ENCODE data around the gene PAQR9.
"Not testable (repeated sequence)": the region's sequence is repeated elsewhere in the genome, so short reads cannot be mapped to it uniquely, and the experiment has no call there.

The PAQR9 gene

GRCh38 chr3:142963516-142964448, at the start of gene PAQR9:
Gene PAQR9, minus strand, starts transcription at chr3:142963674. Its CDS starts 338 bp downstream, at chr3:142963336.
- DNase-seq, result peak; percentile 22

- DNase-seq, result no peak
These were observed 48.2 kb upstream of the PAQR9 start for GRCh38 chr3:143011705-143012104.

- no peak for DNase-seq
These were observed 46.5 kb upstream of the PAQR9 start for GRCh38 chr3:143010024-143010423.

GRCh38 chr3:143004823-143005222, 41.3 kb upstream of the PAQR9 start:
- no peak for DNase-seq

- no peak for DNase-seq
These were observed 39.3 kb upstream of the PAQR9 start for GRCh38 chr3:143002727-143003126.

GRCh38 chr3:143002083-143002712, 38.7 kb upstream of the PAQR9 start:
- DNase-seq, result no peak

- DNase-seq, result peak; percentile 89
These were observed 38.1 kb upstream of the PAQR9 start, which contains the start of gene U2SURP for GRCh38 chr3:143001369-143002082. Gene U2SURP, plus strand, starts transcription at chr3:143001570. Its CDS starts 59 bp downstream, at chr3:143001629.

GRCh38 chr3:143001034-143001368, 37.5 kb upstream of the PAQR9 start:
- DNase-seq, result no peak

GRCh38 chr3:143000528-143000927, 37.1 kb upstream of the PAQR9 start:
- no peak for DNase-seq

- no peak for DNase-seq
These were observed 36.4 kb upstream of the PAQR9 start for GRCh38 chr3:142999881-143000280.

GRCh38 chr3:142998439-142998838, 35.0 kb upstream of the PAQR9 start:
- no peak for DNase-seq

GRCh38 chr3:142997330-142997729, 33.9 kb upstream of the PAQR9 start:
- no peak for DNase-seq

- DNase-seq, result peak; percentile 62
These were observed 30.5 kb upstream of the PAQR9 start for GRCh38 chr3:142993958-142994442.

- no peak for DNase-seq
These were observed 28.8 kb upstream of the PAQR9 start for GRCh38 chr3:142992323-142992722.

- no peak for DNase-seq
These were observed 27.2 kb upstream of the PAQR9 start for GRCh38 chr3:142990721-142991120.

GRCh38 chr3:142988826-142989225, 25.4 kb upstream of the PAQR9 start:
- DNase-seq, result not testable (repeated sequence)

- not testable (repeated sequence) for DNase-seq
These were observed 24.7 kb upstream of the PAQR9 start for GRCh38 chr3:142988221-142988620.

- DNase-seq, result no peak
These were observed 24.2 kb upstream of the PAQR9 start for GRCh38 chr3:142987707-142988106.

- no peak for DNase-seq
These were observed 23.7 kb upstream of the PAQR9 start for GRCh38 chr3:142987080-142987700.

GRCh38 chr3:142984255-142984654, 20.8 kb upstream of the PAQR9 start:
- no peak for DNase-seq

- no peak for DNase-seq
These were observed 19.8 kb upstream of the PAQR9 start for GRCh38 chr3:142983318-142983717.

- no peak for DNase-seq
These were observed 18.7 kb upstream of the PAQR9 start for GRCh38 chr3:142982038-142982773.

Data from stimulated activated CD4-positive, alpha-beta T cell treated with anti-CD3 and anti-CD28 coated beads, Interleukin-4, amount 100 ng/mL, for 1 hour (primary cell).